HepG2 (cell line): Measurements from ENCODE around the gene SPATS2. TPM values are rescaled to one million over a fixed set of nuclear protein-coding genes. Genes with fewer than 3 reads are reported as not detected.
A peak's percentile ranks its signal among the peaks of the same experiment; 100 is the strongest.

ENCODE experiments used
- ATAD3A ChIP-seq: sonication (generic); formaldehyde crosslinking; IDR thresholded peaks from 2 replicates; pipeline ENCODE4 v1.4.0; 2020; ENCODE audit warnings: missing genetic modification reagents
- BRD4 ChIP-seq: sonication (generic); formaldehyde crosslinking; IDR thresholded peaks from 2 replicates; pipeline ENCODE4 v1.4.0; 2020; ENCODE audit warnings: missing genetic modification reagents
- CREB1 ChIP-seq, 2 experiments: fragments of 450-650 bp in 1 of 2; IDR thresholded peaks; 2 replicates each; pipeline ENCODE4 v1.6.1; 2016 to 2017; ENCODE audit warnings: control low read depth in 1 of 2, mild to moderate bottlenecking in 1 of 2, missing compliant biosample characterization in 1 of 2, missing genetic modification characterization in 1 of 2
- CSRNP1 ChIP-seq: sonication (generic); formaldehyde crosslinking; IDR thresholded peaks from 2 replicates; pipeline ENCODE4 v1.8.1; 2023; ENCODE audit warnings: mild to moderate bottlenecking, missing genetic modification reagents
- ESRRA ChIP-seq: sonication (generic); formaldehyde crosslinking; IDR thresholded peaks from 2 replicates; pipeline ENCODE4 v1.5.1; 2020; ENCODE audit warnings: mild to moderate bottlenecking, low read depth, missing genetic modification reagents
- GRHL1 ChIP-seq: sonication (generic); formaldehyde crosslinking; conservative IDR thresholded peaks from 2 replicates; pipeline ENCODE4 v1.8.0; 2022; ENCODE audit warnings: missing genetic modification reagents
- MEF2D ChIP-seq: sonication (generic); formaldehyde crosslinking; IDR thresholded peaks from 2 replicates; pipeline ENCODE4 v1.5.1; 2020; ENCODE audit warnings: mild to moderate bottlenecking, missing genetic modification reagents
- TEAD3 ChIP-seq: optimal IDR thresholded peaks from 2 replicates; pipeline ENCODE3; 2016; ENCODE audit warnings: borderline replicate concordance
- ZFYVE20 ChIP-seq: sonication (generic); formaldehyde crosslinking; IDR thresholded peaks from 2 replicates; pipeline ENCODE4 v1.8.0; 2023; ENCODE audit warnings: low read depth, mild to moderate bottlenecking, moderate library complexity, missing genetic modification reagents, borderline replicate concordance
- ZNF225 ChIP-seq: sonication (generic); formaldehyde crosslinking; IDR thresholded peaks from 2 replicates; pipeline ENCODE4 v1.4.0; 2020; ENCODE audit warnings: mild to moderate bottlenecking, missing genetic modification reagents
- ZNF280D ChIP-seq: sonication (generic); formaldehyde crosslinking; IDR thresholded peaks from 2 replicates; pipeline ENCODE4 v1.5.1; 2020; ENCODE audit warnings: mild to moderate bottlenecking, missing genetic modification reagents
- ZNF768 ChIP-seq: sonication (generic); formaldehyde crosslinking; IDR thresholded peaks from 2 replicates; pipeline ENCODE4 v1.4.0; 2020; ENCODE audit warnings: missing genetic modification reagents
- polyA plus RNA-seq, 8 experiments: library from polyadenylated mRNA; depleted of rRNA in 3 of 8; stranded (reverse) in 7 of 8; unstranded in 1 of 8; fragments of >200 nt; fragmentation: Illumina TruSeq in 4 of 8; extraction: Trizol in 4 of 8; gene quantifications; 2 replicates each; pipeline versions ENCODE4 v1.2.1 to v1.2.3, GENCODE V29; 2011 to 2016; ENCODE audit warnings: low read depth in 4 of 8, missing spikeins in 1 of 8, mixed read lengths in 1 of 8; ENCODE audit not compliant: insufficient read depth in 1 of 8
- total RNA-seq, 5 experiments: library from RNA; depleted of rRNA; stranded (reverse); fragments of >200 nt; fragmentation: Illumina TruSeq; extraction: Trizol; gene quantifications; 2 replicates each; pipeline ENCODE4 v1.2.3, GENCODE V29; 2016; ENCODE audit warnings: low read depth in 1 of 5

Gene SPATS2
- total and polyA plus RNA-seq, 2 of the 13 experiments (the other 11 are each of a cell fraction or from before 2014, with no cell fraction given), result 19.3 to 28.1 TPM

GRCh38 chr12:49543914-49544815, 176.9 kb downstream of the SPATS2 start (continued):
- no peak for TF ChIP-seq ZNF280D (CRISPR knock-in tag)
- TF ChIP-seq ZNF225 (CRISPR knock-in tag), result no peak
- 0 out of 2 replicates have a peak, but pooled peaks have one; percentile 16 for TF ChIP-seq ESRRA (CRISPR knock-in tag)
- TF ChIP-seq ZNF768 (CRISPR knock-in tag), result no peak; the same call in 1 of the 2 replicates
- 0 out of 2 replicates have a peak, but pooled peaks have one; percentile 8 for TF ChIP-seq CREB1 (IDR thresholded peaks at IDR 0.05)
- no peak for TF ChIP-seq CREB1 (CRISPR knock-in tag; IDR thresholded peaks at IDR 0.05)
- no peak for TF ChIP-seq ZFYVE20 (CRISPR knock-in tag)
- TF ChIP-seq BRD4, result no peak
- no peak for TF ChIP-seq ATAD3A (CRISPR knock-in tag)
- no peak for TF ChIP-seq TEAD3
- no peak for TF ChIP-seq MEF2D
- no peak for TF ChIP-seq CSRNP1 (CRISPR knock-in tag)
- TF ChIP-seq GRHL1 (CRISPR knock-in tag), result no peak
